GM06990 (cell line): ENCODE measurements around the gene CEP112.

Experiments used
- DNase-seq: peaks from one replicate; pipeline ENCODE4 v3.0.0-alpha.2; 2011; ENCODE audit not compliant: insufficient read length; ENCODE audit errors: extremely low read depth
- H3K27me3 ChIP-seq: replicated peaks from 2 replicates; pipeline ENCODE4 v1.6.0; 2011; ENCODE audit warnings: low read length; ENCODE audit not compliant: control insufficient read depth, insufficient read depth
- H3K36me3 ChIP-seq: 2 replicates; pipeline ENCODE4 v1.5.1; 2011; ENCODE audit warnings: low read length; ENCODE audit not compliant: control insufficient read depth, insufficient read depth
- H3K4me3 ChIP-seq: replicated peaks from 2 replicates; pipeline ENCODE4 v1.5.1; 2011; ENCODE audit warnings: low read depth, mild to moderate bottlenecking, control low read depth, low read length
- TF ChIP-seq, protein P1 (sequence below): IDR thresholded peaks from 2 replicates; pipeline ENCODE4 v1.5.1; 2011; ENCODE audit warnings: low read length, control low read depth, mild to moderate bottlenecking, inconsistent platforms; ENCODE audit not compliant: insufficient read depth, poor library complexity, severe bottlenecking

CEP112 gene

DNA sequence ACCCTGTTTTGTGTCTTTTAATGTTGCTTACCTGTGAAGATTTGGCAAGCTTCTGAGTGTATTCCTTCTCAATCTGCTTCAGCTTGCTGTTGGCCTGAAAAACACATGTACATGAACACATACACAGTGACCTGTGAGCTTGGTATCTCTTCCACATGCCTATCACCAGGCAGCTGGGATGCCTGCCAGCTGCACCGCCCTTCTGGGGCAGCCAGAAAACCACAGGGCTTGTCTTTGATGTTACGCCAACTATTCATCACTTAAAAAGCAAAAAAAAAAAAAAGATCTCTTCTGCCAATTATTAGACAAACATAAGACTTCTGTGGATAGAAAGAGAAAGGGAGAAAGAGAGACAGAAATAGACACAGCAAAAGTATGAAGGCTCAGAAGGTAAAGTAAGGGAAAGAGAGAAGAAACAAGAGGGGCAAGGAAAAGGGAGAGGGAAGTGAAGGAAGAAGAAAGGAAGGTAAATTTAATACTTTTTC lies 441.3 kb downstream of the CEP112 start:
- TF ChIP-seq, protein P1, sequence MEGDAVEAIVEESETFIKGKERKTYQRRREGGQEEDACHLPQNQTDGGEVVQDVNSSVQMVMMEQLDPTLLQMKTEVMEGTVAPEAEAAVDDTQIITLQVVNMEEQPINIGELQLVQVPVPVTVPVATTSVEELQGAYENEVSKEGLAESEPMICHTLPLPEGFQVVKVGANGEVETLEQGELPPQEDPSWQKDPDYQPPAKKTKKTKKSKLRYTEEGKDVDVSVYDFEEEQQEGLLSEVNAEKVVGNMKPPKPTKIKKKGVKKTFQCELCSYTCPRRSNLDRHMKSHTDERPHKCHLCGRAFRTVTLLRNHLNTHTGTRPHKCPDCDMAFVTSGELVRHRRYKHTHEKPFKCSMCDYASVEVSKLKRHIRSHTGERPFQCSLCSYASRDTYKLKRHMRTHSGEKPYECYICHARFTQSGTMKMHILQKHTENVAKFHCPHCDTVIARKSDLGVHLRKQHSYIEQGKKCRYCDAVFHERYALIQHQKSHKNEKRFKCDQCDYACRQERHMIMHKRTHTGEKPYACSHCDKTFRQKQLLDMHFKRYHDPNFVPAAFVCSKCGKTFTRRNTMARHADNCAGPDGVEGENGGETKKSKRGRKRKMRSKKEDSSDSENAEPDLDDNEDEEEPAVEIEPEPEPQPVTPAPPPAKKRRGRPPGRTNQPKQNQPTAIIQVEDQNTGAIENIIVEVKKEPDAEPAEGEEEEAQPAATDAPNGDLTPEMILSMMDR = no peak
- Histone ChIP-seq H3K36me3 (no peaks in the 10 kb centered on the region), H3K4me3 (no peak overlapping the region), H3K27me3 (no peaks in the 10 kb centered on the region)
- DNase-seq = no peak

DNA sequence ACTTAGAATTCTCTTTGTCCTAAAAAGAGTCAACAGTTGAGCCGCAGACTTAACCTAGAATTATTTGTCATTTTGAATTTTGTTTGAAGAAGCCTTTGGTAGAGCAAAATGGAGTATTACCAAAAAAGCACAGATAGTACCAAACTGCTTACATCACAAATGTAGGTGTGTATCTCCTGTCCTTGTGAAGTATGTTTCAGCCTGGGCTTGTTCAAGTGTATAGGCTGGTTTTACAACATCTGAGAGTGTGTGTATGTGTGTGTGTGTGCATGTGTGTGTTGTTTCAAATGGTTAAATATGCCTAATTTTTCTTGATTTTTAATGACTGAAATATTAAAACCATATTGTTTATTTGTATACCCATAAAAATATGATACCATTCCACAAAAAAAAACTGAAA lies 441.8 kb downstream of the CEP112 start:
- TF ChIP-seq, protein P1 = no peak
- Histone ChIP-seq H3K27me3 (no peaks in the 10 kb centered on the region), H3K36me3 (no peaks in the 10 kb centered on the region), H3K4me3 (no peak overlapping the region)
- DNase-seq = no peak

DNA sequence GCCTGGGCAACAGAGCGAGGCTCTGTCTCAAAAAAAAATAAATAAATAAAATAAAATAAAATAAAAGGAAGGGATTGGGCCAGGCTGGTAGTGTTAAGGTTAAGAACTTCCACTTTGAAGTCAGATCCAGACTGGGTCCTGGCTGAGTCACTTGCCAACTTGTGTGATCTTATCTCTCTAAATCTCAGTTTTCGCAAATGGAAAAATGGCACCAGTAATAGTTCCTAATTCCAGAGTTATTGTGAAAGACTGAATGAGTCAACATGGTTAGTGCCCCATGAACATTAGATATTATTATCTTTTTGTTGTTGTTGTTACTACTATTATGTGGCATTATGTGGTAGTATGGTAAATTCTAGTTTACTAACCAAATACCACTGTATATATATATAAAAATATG lies 442.5 kb downstream of the CEP112 start:
- TF ChIP-seq, protein P1 = no peak
- H3K27me3 ChIP-seq = no peaks in the 10 kb centered on the region
- DNase-seq = no peak
- no peak overlapping the region for H3K4me3 ChIP-seq
- no peaks in the 10 kb centered on the region for H3K36me3 ChIP-seq

DNA sequence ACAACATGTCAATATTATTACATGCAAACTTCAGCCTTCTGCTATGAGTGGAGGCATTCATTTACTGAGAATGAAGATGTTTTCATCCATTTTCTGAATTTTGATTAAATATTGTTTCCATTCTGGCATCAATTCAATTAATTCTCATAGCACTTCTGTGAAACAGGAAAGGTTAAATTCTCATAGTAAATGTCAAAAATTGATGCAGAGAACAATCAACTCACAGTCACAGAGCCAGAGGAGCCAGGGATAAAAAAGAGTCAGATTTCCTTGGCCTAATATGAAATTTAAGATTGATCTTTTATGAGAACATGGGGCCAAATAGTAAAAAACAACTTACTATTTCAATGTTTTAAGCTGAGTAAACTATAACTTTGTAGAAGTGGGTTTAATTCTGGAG lies 446.7 kb downstream of the CEP112 start:
- TF ChIP-seq, protein P1 = no peak
- no peaks in the 10 kb centered on the region for H3K36me3 ChIP-seq
- no peaks in the 10 kb centered on the region for H3K27me3 ChIP-seq
- DNase-seq = no peak
- H3K4me3 ChIP-seq = no peak overlapping the region

DNA sequence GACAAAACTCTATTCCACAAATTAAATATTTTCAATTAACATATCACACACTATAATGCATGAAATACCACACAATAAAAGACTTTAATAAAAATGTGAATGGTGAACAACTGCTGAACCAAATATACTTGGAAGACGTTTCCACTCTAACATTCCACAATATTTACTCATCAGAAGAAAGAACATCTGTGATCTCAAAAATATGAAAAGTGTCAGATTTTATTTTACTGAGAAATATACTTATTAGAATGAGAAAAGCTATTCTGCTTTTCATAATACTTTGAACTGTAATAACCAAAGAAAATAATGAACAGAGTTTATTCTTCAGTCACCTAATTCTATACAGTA lies 448.7 kb downstream of the CEP112 start:
- H3K36me3 ChIP-seq = no peaks in the 10 kb centered on the region
- TF ChIP-seq, protein P1 = no peak
- H3K27me3 ChIP-seq = no peaks in the 10 kb centered on the region
- H3K4me3 ChIP-seq = no peak overlapping the region
- DNase-seq = no peak
